Kidney tubule cell (primary cell): Measurements from ENCODE around the gene SLC26A1.
"Not testable (repeated sequence)": the region's sequence is repeated elsewhere in the genome, so short reads cannot be mapped to it uniquely, and the experiment has no call there.

Experiments used
- DNase-seq: peaks from one replicate; pipeline ENCODE4 v3.0.0-alpha.2; 2018; ENCODE audit warnings: low spot score

Gene SLC26A1

DNA sequence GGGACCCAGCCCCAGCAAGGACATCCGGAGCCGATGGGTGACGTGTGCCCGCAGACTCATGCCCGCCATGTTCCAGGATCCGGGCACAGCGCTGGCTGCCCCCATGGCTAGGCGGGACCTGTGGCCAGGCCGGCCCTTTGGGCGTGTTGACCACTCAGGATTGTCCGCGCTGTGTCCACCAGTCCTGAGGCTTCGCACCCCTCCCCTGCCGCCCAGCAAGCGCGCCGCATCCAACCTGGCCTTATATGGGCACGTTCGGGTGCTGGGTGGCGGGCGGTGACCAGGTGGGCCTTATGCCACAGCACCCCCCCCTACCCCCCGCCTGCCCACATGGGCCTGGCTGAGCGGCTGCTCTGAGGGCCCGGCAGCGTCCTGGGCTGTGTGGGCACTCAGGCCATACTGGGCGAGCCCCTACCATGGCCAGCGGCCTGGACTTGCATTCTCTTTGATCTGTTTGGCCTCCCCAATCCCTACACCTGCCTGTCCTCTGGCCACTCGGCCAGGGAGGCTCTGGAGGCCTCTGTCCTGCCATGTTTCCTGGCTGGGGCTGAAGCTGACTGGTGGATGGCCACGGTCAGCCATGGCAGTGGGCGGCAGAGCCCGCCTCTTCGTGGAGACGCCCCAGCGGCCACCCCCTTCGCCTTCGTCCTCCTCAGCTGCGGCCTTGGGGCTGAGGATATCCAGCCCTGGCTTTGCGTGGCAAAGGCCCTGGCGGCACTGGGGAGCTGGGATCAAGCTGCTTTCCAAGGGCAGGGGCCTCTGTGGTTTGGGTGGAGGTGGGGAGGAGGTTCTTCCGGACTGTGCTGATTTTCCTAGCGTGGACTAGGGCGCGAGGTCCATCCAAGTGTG lies 20.2 kb upstream of the SLC26A1 start:
- DNase-seq: no peak

DNA sequence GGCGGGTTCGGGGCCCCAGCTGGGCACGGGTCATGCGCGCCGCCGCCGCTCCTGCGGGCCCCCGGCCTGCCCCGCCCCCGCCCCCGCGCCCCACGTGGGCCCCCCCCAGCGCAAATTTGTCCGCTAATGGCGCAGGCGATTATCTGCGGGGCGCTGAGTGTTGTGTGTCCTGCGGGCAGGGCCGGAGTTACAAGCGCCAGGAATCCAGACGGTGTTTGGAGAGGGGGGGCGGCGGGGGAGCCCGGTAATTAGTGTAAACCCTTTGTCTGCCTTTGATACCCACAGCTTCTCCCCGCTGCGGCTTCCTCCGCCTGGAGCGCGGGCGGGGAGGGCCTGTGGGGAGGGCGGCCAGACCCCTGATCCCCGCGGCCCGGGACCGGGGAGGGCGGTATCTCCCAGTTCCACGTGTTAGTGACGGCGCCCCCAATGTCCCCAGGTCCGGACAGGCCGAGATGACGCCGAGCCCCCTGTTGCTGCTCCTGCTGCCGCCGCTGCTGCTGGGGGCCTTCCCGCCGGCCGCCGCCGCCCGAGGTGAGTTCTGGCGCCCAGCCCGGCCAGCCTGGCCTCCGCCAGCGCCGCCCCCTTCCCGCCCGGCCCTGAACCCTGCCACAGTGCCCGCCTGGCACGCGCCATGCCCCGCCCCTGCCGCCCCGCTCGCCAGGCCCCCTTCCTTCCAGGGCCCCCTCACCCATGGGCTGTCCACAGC lies 19.0 kb upstream of the SLC26A1 start:
- peak; percentile 60 for DNase-seq

DNA sequence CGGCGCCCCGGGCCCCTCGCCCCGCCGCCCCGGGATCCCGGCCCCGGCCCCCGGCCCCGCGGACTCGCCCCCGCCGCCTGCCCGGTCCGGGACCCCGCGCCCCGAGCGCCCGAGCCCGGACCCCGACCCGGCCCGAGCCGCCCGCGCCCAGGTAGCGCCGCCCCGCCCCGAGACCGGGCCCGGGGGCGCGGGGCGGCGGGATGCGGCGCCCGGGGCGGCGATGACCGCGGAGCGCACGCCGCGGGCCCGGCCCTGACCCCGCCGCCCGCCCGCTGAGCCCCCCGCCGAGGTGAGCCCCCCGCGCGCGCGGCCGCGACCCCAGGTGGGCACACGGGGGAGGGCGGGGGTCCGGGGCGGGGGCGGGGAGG lies 18.4 kb upstream of the SLC26A1 start:
- DNase-seq: no peak

DNA sequence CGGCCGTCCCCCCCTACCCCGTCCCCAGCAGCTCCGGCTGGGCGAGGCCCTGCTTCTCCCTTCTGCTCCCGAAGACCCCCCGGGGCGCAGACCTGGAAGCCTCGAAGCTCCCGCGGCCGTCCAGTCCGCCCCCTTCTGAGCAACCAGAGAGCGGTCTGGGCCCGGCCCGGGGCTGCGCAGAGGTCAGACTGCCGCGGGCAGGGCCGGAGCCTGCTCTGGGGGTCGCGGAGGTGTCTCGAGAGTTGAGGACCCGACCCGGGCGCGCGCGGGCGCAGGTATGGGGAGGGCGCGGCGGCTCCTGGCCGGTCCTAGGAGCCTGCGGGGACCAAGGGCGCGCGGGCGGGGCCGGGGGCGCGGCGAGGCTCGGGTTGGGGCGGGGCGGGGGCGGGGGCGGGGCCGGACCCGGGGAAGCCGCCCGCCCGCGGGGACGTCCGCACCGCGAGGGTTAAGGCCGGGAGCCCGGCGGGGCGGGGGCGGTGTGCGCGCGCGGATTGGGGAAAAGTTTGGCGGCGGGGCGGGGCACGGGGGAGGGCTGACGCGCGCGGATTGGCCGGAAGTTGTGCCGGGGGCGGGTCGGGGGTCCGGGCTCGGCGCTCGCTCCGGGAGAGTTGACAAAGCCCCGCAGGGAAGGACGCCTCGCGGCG lies 17.9 kb upstream of the SLC26A1 start, which contains the start of gene FGFRL1:
FGFRL1 (plus strand) TSS at position 605 of the 644 bp plus-strand sequence. CDS start 860 bp downstream, outside the sequence.
- peak; percentile 89 for DNase-seq

DNA sequence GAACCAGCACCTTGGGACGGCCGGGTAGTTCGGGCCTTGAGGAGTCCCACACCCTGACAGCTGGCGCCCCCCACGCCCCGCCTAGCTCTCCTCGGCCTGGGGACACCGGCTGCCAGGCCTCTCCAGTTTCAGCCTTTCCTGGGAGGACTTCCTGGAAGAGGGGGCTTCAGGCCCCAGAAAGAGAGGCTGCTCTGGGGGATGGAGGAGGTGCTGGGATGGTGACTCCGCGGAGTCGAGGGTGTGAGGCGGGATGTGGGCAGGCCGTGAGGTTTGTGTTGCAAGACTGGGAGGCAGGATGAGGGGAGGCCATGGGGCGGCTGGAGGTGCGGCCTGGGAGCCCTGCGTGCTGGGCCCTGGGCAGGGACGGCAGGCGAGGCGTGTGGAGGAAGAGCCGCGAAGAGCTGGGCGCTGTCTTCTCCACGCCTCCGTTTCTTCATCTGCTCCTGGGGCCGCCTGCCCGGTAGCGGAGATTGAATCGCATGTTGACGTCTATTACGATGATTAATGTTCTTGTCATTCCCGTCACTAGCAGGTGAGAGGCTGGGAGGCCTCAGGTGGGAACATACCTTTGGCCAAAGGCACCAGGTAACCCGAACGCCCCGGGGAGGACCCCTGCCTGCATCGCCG lies 17.3 kb upstream of the SLC26A1 start:
- DNase-seq: peak; percentile 86

DNA sequence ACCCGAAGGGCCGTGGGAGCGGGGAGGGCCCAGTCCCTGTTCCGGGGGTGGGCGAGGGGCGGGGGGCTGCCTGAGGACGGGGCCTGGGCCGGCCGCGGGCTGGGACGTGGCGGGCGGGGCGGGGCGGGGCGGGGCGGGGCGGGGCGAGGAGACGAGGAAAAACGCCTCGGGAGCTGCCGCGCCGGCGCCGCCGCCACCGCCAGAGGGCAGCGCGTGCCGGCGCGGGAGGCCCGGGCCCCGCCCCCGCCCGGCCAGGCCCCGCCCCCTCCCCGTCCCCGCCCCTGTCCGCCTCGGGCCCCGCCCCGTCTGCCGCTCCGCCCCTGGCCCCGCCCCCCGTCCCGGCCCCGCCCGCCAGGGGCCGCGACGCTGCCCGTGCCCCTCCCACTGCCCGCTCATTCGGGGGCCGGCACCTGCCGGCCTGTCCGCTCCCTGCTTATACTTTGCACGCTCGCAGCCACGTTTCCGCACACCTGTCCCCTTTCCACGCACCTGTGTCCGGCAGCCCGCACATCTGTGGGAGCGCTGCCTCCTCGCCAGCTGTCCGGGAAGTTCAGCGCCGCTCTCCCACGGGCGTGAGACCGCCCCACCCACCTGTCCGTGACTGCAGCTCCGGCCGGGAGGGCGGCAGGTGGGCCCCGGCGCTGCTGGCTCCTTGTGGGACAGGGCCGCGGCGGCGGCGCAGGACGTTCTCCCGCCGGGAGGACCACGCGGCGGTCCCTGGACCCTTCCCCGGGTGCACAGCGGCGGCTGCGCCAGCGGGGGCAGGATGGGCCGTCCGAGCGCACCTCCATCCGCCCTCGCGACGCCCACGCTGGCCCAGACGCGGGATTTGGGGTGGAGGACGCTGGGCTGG lies 16.6 kb upstream of the SLC26A1 start:
- peak; percentile 77 for DNase-seq

DNA sequence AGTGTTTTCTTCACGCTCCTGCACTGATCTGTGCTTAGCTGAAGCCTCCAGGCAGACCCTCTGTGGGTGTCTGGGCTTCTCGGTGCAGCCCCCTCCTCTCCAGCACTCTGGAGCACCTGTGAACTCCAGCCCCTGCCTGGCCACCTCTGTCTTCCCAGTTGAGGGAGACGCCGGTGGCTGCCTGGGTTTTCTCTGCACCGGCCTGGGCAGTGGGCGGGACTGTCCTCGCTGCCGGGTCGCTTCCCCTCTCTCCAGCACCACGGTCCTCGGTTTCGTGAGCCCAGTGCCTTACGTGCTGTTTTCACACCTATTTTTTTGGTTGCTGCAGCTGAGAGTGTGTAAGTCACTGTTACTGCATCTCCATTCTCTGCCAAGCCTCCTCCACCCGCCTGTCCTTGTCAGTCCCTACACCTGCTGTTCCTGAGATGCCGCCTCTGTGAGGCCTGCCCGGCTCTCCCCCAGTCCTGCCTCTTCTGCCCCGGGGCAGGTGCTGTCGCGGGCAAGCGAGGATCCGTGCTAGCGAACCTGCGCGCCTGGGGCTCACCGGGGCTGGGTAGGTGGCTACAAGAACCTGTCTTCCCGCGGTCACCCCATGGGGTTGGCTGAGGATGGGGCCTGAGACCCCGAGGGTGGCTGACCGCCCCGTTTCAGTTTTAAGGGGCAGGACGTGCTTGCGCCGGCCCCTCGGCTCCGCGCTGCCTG lies 15.8 kb upstream of the SLC26A1 start:
- DNase-seq: no peak

DNA sequence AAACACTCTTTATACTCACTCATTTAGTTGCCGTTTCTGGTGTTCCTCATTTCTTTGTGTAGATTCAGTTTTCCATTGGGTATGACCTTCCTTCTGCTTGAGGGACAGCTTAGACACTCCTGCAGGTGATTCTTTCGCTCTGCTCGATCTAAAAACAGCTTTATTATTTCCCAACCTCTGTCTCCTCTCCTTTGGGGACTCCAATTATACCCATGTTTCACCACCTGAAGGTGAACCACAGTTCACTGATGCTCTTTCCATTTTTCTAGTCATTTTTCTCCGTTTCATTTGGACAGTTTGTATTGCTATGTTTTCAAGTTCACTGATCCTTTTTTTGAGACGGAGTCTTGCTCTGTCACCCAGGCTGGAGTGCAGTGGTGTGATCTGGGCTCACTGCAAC lies 13.7 kb upstream of the SLC26A1 start:
- no peak for DNase-seq

DNA sequence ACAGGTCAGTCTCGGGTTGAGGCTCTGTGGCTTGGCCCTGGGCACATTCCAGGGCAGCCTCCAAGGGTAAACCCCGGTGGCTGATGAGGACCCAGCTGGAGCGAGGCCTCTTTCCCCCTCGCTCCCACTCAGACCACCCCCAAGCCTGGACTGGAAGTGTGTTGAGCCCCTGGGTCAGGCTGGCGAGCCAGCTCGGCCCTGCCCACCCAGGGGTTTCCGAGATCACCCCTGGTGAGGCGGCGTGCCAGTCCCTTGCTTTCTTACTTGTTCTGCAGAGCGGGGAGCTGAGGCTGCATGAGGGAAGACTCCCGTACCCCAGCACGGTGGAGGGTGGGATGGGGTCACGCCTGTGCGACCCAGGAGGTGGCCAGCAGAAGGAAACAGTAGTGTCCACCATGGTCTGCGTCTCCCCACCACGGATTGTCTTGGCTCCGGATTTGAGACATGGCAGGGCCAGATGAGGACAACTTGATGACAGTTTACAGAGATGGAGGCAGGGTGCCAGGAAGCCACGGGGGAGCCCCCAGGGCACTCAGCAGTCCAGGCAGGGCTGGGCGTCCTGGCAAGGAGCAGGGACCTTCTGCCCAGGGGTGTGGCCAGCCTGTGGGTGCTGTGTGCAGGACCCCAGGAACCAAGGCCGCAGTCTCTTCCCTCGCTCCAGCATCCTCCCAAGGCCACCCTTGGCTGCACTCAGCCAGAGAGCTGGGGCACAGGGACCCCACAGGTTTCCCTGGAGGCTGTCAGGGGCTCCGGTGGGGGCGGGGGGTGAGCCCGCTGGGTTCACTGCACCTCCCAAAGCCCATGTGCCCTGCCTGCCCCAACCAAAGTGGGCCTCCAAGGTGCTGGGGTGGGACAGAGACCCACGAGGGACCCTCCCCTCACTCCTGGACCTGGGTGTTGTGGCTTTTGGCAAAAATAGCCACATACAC lies 11.6 kb upstream of the SLC26A1 start:
- DNase-seq: no peak

DNA sequence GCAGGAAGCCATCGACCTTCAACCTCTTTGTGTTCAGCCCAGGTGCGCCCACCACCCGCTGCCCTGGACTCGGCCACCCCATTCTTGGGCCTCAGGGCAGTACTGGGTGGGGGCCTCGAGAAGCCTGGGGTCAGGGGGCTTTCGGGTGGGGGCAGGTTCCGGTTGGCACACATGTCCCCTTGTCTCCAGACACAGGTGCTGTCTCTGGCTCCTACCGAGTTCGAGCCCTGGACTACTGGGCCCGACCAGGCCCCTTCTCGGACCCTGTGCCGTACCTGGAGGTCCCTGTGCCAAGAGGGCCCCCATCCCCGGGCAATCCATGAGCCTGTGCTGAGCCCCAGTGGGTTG lies 10.8 kb upstream of the SLC26A1 start:
- DNase-seq: no peak

DNA sequence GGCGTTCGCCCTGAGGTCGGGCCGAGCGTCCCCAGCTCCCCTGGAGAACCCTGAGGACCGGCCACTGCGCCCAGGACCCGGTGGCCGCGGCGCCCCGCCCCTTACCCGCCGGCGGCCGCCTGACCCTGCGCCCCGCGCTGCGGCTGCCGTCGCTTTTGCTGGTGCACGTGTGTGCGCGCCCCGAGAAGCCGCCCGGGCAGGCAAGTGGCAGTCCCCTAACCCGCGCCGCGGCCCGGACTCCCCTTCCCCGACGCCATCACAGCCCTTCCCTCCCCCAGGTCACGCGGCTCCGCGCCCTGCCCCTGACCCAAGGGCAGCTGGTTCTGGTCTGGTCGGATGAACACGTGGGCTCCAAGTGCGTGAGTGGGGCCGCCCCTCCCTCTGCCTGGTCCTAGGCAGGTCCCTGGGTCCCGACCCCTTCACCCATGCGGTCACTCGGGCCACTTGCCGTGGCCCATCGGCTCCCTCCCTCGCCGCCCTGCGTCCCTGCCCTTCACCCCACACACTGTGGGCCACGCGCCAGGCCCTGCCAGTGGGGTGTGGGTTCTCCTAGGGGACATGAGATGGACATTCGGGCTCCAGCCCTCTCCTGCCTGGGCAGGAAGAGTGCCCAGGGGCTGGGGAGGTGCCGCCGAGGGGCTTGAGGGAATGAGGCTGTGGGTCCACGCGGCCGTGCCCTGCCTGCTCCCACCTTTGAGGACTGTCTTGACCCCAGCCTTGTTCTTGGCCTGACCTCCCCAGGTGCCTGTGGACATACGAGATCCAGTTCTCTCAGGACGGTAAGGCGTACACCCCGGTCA lies 10.3 kb upstream of the SLC26A1 start:
- DNase-seq: no peak

DNA sequence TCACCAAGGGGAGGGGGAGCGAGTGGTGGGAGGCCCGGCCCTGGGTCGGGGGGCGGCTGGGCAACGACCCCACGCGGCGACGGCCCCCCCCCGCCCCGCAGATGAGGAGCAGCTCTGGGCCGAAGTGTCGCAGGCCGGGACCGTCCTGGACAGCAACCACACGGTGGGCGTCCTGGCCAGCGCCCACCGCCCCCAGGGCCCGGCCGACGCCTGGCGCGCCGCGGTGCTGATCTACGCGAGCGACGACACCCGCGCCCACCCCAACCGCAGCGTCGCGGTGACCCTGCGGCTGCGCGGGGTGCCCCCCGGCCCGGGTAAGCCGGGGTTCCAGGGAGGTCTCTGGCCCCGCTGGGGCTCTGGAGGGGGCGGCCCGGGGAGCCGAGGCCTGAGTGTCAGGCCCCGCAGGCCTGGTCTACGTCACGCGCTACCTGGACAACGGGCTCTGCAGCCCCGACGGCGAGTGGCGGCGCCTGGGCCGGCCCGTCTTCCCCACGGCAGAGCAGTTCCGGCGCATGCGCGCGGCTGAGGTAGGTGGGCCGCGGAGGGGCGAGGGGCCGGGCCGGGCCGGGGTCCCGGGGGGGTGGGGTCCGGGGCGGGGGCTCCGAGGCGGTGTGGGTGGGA lies 9.5 kb upstream of the SLC26A1 start:
- DNase-seq: no peak

DNA sequence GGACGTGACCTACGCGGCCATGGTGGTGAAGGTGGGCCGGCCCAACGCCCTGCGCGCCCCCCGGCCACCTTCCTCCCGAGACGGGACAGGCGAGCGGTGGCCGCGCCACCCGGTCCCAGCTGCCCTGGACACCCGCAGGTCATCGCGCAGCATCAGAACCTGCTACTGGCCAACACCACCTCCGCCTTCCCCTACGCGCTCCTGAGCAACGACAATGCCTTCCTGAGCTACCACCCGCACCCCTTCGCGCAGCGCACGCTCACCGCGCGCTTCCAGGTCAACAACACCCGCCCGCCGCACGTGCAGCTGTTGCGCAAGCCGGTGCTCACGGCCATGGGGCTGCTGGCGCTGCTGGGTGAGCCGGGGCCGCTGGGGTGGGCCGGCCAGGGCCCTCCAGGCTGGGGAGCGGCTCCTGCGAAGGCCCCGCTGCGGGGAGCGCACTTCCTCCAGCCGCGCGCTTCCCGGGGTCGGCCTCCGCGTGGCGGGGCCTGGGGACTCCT lies 9.0 kb upstream of the SLC26A1 start:
- DNase-seq: no peak

DNA sequence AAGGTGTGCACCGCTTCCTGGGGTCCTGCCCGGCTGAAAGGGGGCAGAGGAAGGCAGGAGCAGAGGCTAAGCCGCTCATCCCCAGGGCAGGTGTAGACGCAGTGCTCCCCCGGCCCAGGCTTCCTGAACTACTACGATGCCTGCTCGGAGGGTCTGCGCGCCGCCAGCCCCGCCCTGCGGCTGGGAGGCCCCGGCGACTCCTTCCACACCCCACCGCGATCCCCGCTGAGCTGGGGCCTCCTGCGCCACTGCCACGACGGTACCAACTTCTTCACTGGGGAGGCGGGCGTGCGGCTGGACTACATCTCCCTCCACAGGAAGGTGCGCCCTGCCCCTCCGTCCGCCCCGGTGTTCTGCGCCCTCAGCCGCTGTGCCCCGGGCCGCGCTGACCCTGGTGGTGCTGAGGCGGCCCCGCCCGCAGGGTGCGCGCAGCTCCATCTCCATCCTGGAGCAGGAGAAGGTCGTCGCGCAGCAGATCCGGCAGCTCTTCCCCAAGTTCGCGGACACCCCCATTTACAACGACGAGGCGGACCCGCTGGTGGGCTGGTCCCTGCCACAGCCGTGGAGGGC lies 8.4 kb upstream of the SLC26A1 start:
- no peak for DNase-seq

DNA sequence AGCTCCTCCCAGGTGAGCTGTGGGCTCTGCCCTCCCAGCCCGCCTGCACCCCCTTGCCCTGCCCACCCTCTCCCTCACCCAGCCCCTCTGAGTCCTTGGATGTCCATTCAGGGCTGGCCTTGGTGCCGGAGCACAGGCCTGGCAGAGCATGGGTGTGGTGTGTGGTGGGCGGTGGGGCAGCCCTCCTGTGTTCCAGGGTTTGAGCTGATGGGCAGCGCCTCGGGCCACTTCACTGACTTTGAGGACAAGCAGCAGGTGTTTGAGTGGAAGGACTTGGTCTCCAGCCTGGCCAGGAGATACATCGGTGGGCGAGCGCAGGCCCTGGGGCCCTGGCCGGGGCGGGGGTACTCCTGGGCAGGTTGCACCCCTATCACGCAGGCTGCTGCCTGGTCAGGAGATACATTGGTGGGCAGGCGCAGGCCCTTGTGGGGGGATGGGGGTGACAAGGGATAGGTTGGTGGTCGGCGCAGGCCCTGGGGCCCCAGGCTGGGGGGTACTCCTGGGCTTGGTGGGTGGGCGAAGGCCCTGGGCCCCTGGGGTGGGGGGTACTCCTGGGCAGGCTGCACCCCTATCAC lies 7.6 kb upstream of the SLC26A1 start:
- DNase-seq: no peak

DNA sequence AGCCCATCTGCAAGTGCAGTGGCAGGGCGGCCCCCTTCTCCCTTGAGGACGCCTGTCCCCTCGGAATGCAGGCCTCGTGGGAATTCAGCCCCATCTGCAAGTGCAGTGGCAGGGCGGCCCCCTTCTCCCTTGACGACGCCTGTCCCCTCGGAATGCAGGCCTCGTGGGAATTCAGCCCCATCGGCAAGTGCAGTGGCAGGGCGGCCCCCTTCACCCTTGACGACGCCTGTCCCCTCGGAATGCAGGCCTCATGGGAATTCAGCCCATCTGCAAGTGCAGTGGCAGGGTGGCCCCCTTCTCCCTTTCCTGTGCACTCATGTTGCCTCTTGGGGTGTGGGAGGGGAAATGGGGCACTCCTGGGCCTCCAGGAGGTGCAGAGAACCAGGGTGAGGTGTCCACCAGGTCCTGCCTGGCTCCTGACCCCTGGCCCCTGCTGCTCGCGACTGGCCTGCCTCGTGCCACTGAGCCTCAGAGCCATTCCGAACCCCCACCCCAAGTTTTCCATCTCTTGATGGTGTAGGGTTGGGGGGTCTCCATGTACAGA lies 6.8 kb upstream of the SLC26A1 start:
- DNase-seq: no peak

DNA sequence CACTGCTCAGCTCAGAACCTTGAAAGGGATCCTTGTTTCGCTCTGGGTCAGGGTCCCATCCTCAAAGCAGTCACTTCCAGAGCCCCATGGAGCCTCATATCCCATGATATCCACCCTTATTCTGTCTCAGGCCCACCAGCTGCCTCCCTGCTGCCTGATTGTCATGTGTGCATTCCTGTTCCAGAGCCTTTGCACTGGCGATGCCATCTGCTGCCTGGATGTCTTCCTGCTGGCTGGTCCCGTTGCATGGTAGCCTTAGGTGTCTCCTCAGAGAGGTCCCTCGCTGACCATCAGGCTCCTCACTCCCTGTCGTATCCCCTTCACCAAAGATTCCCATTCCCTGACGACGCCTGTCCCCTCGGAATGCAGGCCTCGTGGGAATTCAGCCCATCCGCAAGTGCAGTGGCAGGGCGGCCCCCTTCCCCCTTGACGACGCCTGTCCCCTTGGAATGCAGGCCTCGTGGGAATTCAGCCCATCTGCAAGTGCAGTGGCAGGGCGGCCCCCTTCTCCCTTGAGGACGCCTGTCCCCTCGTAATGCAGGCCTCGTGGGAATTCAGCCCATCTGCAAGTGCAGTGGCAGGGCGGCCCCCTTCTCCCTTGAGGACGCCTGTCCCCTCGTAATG lies 6.1 kb upstream of the SLC26A1 start:
- not testable (repeated sequence) for DNase-seq
